ENCODE data around the gene MDP1.
"Not testable (repeated sequence)": the region's sequence is repeated elsewhere in the genome, so short reads cannot be mapped to it uniquely, and the experiment has no call there.

The MDP1 gene

DNA sequence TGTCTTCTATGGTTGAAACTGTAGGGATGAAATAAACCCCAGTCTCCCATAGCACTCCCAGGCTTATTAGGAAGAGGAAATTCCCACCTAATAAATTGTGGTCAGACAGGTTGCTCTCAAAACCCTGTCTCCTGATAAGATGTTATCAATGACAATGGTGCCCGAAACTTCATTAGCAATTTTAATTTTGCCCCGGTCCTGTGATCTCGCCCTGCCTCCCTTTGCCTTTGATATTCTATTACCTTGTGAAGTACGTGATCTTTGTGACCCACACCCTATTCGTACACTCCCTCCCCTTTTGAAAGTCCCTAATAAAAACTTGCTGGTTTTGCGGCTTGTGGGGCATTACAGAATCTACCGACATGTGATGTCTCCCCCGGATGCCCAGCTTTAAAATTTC, 13.3 kb downstream of the MDP1 start:
- not testable (repeated sequence) for H4K91ac ChIP-seq (ENCODE audit: low read depth, low read length); H3K23ac ChIP-seq (ENCODE audit: low read length)

DNA sequence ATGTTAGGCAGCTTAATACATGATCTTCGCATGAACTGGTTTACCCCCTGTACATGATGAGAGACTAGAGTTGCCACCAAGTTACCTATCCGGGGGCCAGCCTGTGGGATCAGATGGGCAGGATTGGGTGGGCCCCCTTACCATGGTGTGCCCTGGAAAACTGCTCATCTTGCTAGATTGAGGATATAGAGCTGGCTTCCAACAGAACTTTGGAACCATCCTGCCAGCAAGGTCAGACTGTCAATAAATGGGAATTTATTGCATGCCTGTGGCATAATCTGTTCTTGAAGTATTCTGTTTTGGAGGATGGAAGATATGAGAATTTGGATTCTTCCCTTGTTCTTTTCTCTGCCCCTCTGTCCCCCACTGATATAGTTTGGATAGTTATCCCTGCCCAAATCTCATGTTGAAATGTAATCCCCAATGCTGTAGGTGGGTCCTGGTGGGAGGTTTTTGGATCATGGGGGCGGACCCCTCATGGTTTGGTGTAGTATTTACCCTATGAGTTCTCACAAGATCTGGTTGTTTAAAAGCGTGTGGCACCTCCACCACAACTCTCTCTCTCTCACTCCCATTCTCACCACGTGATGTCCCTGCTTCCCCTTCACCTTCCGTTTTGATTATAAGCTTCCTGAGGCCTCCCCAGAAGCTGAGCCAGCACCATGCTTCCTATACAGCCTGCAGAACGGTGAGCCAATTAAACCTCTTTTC, 16.9 kb downstream of the MDP1 start:
- Histone ChIP-seq H3K27me3 (ENCODE audit: insufficient read depth, low read length) (no peaks in the 10 kb centered on the region), H3K4me1 (ENCODE audit: control insufficient read depth in 1 of 2, insufficient read depth in 2 of 2, low read length in 2 of 2) (peaks cover 6 to 8% of the 10 kb centered on the region in 2 experiments), H3K18ac (ENCODE audit: low read length) (no peak overlapping the region), H4K8ac (ENCODE audit: low read depth, low read length) (no peak overlapping the region), H3K9ac (ENCODE audit: low read length) (no peak overlapping the region), H3K79me2 (ENCODE audit: control insufficient read depth, insufficient read depth, low read length, poor library complexity) (peaks cover 11% of the 10 kb centered on the region), H3K79me1 (ENCODE audit: low read length) (peaks cover 12% of the 10 kb centered on the region), H3K14ac (ENCODE audit: low read length) (no peak overlapping the region), H2BK12ac (ENCODE audit: low read length) (no peak overlapping the region), H3K4me2 (ENCODE audit: low read length) (no peak overlapping the region), H3K36me3 (ENCODE audit: control insufficient read depth in 1 of 2, insufficient read depth in 2 of 2, low read length in 2 of 2) (peaks cover 0 to 6% of the 10 kb centered on the region in 2 experiments), H4K12ac (ENCODE audit: low read depth, low read length) (no peak overlapping the region), H3K4ac (ENCODE audit: low read depth, low read length) (no peak overlapping the region), H2AK5ac (ENCODE audit: low read length) (no peak overlapping the region), H2AFZ (ENCODE audit: insufficient read depth, low read length, poor library complexity) (no peak overlapping the region), H3K9me3 (ENCODE audit: insufficient read depth, low read depth, low read length) (peaks cover 3% of the 10 kb centered on the region), H3K4me3 (ENCODE audit: low read depth, low read length) (no peak overlapping the region), H2BK5ac (ENCODE audit: low read depth, low read length, poor library complexity) (no peak overlapping the region), H2BK120ac (ENCODE audit: insufficient read depth, low read length, poor library complexity) (no peak overlapping the region), H4K91ac (ENCODE audit: low read depth, low read length) (no peak overlapping the region), H3K23ac (ENCODE audit: low read length) (no peak overlapping the region), H3K27ac (ENCODE audit: low read depth, low read length) (no peak overlapping the region)
- no CpG with 5 or more reads among the region's 7 CpGs for WGBS (ENCODE audit: extremely low coverage, insufficient coverage, insufficient read length)
- no peak for DNase-seq

More for the DNA sequence above, 13.3 kb downstream of the MDP1 start:
- not testable (repeated sequence) for H2BK5ac ChIP-seq (ENCODE audit: low read depth, low read length, poor library complexity); H3K9ac ChIP-seq (ENCODE audit: low read length); H3K79me2 ChIP-seq (ENCODE audit: control insufficient read depth, insufficient read depth, low read length, poor library complexity); H3K9me3 ChIP-seq (ENCODE audit: insufficient read depth, low read depth, low read length); H3K27ac ChIP-seq (ENCODE audit: low read depth, low read length); H3K4ac ChIP-seq (ENCODE audit: low read depth, low read length); H4K8ac ChIP-seq (ENCODE audit: low read depth, low read length); H2AK5ac ChIP-seq (ENCODE audit: low read length); H3K18ac ChIP-seq (ENCODE audit: low read length); H2BK120ac ChIP-seq (ENCODE audit: insufficient read depth, low read length, poor library complexity); H2BK12ac ChIP-seq (ENCODE audit: low read length); H3K14ac ChIP-seq (ENCODE audit: low read length); H4K12ac ChIP-seq (ENCODE audit: low read depth, low read length); H3K4me3 ChIP-seq (ENCODE audit: low read depth, low read length); H3K4me1 ChIP-seq (ENCODE audit: control insufficient read depth in 1 of 2, insufficient read depth in 2 of 2, low read length in 2 of 2); H3K27me3 ChIP-seq (ENCODE audit: insufficient read depth, low read length); H3K79me1 ChIP-seq (ENCODE audit: low read length); DNase-seq; H2AFZ ChIP-seq (ENCODE audit: insufficient read depth, low read length, poor library complexity); H3K4me2 ChIP-seq (ENCODE audit: low read length)
- no CpG with 5 or more reads among the region's 8 CpGs for WGBS (ENCODE audit: extremely low coverage, insufficient coverage, insufficient read length)
- H3K36me3 ChIP-seq (ENCODE audit: control insufficient read depth in 1 of 2, insufficient read depth in 2 of 2, low read length in 2 of 2), result peaks cover 17 to 31% of the 10 kb centered on the region in 2 experiments

DNA sequence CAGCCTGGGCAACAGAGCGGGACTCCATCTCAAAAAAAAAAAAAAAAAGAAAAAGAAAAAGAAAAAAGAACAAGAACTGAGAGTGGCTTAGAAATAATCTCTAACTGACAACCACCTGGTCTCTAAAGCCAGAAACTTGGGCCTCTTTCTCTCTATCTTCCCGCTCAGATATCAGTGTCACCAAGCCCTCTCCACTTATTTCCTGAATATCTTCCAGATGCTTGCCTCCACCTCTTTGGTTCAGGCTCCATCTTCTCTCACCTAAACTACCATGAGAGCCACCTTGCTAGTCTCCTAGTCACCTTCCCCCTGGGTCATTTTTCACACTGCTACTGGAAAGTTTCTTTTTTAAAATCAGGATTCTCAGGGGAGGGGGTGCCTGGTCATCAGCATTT, 18.8 kb downstream of the MDP1 start:
- DNase-seq, result no peak
- H4K91ac ChIP-seq (ENCODE audit: low read depth, low read length), result no peak overlapping the region
- WGBS (ENCODE audit: extremely low coverage, insufficient coverage, insufficient read length), result no CpG with 5 or more reads among the region's 2 CpGs

DNA sequence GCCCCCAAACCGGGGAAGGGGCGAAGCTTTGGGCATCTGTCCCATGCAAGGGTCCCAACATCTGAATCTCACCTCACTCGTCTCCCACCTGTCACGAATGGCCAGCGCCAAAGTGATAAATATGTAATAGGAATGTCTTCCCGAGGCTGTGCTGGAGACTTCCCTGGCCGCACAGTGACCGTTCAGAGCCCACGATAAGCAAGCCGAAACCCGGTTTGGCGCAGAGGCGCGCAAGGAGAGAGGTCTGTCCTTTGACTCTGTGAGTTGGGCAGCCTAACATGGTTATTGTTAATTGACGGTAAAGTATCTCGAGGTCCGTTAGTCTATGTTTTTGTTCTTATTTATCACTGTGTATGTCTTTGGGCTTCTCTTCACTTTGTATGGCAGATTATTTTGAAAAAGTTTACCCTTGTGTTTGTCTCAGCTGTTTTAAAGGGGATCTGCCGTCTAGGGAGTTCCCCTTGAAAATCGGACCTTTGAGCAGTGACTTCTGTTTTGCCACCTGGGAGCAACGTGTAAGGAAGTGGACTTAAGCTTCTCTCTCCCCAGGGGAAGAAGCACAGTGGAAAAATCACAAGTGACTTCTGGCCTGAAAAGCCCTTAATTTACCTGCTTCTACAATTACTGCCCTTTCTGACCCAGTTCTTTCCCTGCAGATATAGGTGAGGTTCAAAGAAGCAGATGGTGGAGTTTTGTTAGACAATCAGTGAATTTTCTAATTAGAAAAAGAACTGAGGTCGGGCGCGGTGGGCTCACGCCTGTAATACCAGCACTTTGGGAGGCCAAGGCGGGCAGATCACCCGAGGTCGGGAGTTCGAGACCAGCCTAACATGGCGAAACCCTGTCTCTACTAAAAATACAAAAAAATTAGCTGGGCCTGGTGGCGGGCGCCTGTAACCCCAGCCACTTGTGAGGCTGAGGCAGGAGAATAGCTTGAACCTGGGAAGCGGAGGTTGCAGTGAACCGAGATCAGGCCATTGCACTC, 19.5 kb downstream of the MDP1 start:
- Histone ChIP-seq H2AFZ (ENCODE audit: insufficient read depth, low read length, poor library complexity) (peak overlapping the region; percentile 90), H4K12ac (ENCODE audit: low read depth, low read length) (peak overlapping the region; percentile 83)

More for the DNA sequence above, 18.8 kb downstream of the MDP1 start:
- Histone ChIP-seq H3K18ac (ENCODE audit: low read length) (no peak overlapping the region), H2BK120ac (ENCODE audit: insufficient read depth, low read length, poor library complexity) (no peak overlapping the region), H4K12ac (ENCODE audit: low read depth, low read length) (no peak overlapping the region), H3K27me3 (ENCODE audit: insufficient read depth, low read length) (no peaks in the 10 kb centered on the region), H3K79me2 (ENCODE audit: control insufficient read depth, insufficient read depth, low read length, poor library complexity) (peaks cover 11% of the 10 kb centered on the region), H3K4ac (ENCODE audit: low read depth, low read length) (no peak overlapping the region), H3K4me2 (ENCODE audit: low read length) (no peak overlapping the region), H3K4me1 (ENCODE audit: control insufficient read depth in 1 of 2, insufficient read depth in 2 of 2, low read length in 2 of 2) (peaks cover 6 to 8% of the 10 kb centered on the region in 2 experiments), H3K36me3 (ENCODE audit: control insufficient read depth in 1 of 2, insufficient read depth in 2 of 2, low read length in 2 of 2) (peaks cover 9 to 18% of the 10 kb centered on the region in 2 experiments), H2BK12ac (ENCODE audit: low read length) (no peak overlapping the region), H2BK5ac (ENCODE audit: low read depth, low read length, poor library complexity) (no peak overlapping the region), H3K9ac (ENCODE audit: low read length) (no peak overlapping the region), H3K79me1 (ENCODE audit: low read length) (peaks cover 12% of the 10 kb centered on the region), H3K9me3 (ENCODE audit: insufficient read depth, low read depth, low read length) (peaks cover 4% of the 10 kb centered on the region), H3K23ac (ENCODE audit: low read length) (no peak overlapping the region), H3K4me3 (ENCODE audit: low read depth, low read length) (no peak overlapping the region), H3K27ac (ENCODE audit: low read depth, low read length) (no peak overlapping the region), H4K8ac (ENCODE audit: low read depth, low read length) (no peak overlapping the region), H2AFZ (ENCODE audit: insufficient read depth, low read length, poor library complexity) (no peak overlapping the region), H2AK5ac (ENCODE audit: low read length) (no peak overlapping the region), H3K14ac (ENCODE audit: low read length) (no peak overlapping the region)

More for the DNA sequence above, 19.5 kb downstream of the MDP1 start:
- Histone ChIP-seq H3K4ac (ENCODE audit: low read depth, low read length) (peak overlapping the region; percentile 77), H3K18ac (ENCODE audit: low read length) (peak overlapping the region; percentile 54), H2BK12ac (ENCODE audit: low read length) (no peak overlapping the region), H3K9ac (ENCODE audit: low read length) (peak overlapping the region; percentile 71), H4K8ac (ENCODE audit: low read depth, low read length) (peak overlapping the region; percentile 89), H2BK120ac (ENCODE audit: insufficient read depth, low read length, poor library complexity) (peak overlapping the region; percentile 48), H2AK5ac (ENCODE audit: low read length) (peak overlapping the region; percentile 31), H3K36me3 (ENCODE audit: control insufficient read depth in 1 of 2, insufficient read depth in 2 of 2, low read length in 2 of 2) (peaks cover 14 to 18% of the 10 kb centered on the region in 2 experiments), H3K27ac (ENCODE audit: low read depth, low read length) (peak overlapping the region; percentile 83), H3K4me3 (ENCODE audit: low read depth, low read length) (peak overlapping the region; percentile 75), H3K79me2 (ENCODE audit: control insufficient read depth, insufficient read depth, low read length, poor library complexity) (peaks cover 11% of the 10 kb centered on the region), H2BK5ac (ENCODE audit: low read depth, low read length, poor library complexity) (peak overlapping the region; percentile 60), H3K4me2 (ENCODE audit: low read length) (peak overlapping the region; percentile 88), H3K9me3 (ENCODE audit: insufficient read depth, low read depth, low read length) (peaks cover 1% of the 10 kb centered on the region), H3K23ac (ENCODE audit: low read length) (no peak overlapping the region), H3K4me1 (ENCODE audit: control insufficient read depth in 1 of 2, insufficient read depth in 2 of 2, low read length in 2 of 2) (peaks cover 6 to 8% of the 10 kb centered on the region in 2 experiments), H4K91ac (ENCODE audit: low read depth, low read length) (peak overlapping the region; percentile 82), H3K79me1 (ENCODE audit: low read length) (peaks cover 12% of the 10 kb centered on the region), H3K27me3 (ENCODE audit: insufficient read depth, low read length) (no peaks in the 10 kb centered on the region), H3K14ac (ENCODE audit: low read length) (peak overlapping the region; percentile 88)
- peak; percentile 18 to 56 for DNase-seq
- WGBS (ENCODE audit: extremely low coverage, insufficient coverage, insufficient read length), result no CpG with 5 or more reads among the region's 33 CpGs
